Non-pigmented ciliary epithelial cell (primary cell): Measurements from ENCODE around the gene EDNRB.
"Not testable (repeated sequence)": the region's sequence is repeated elsewhere in the genome, so short reads cannot be mapped to it uniquely, and the experiment has no call there.

Source experiments
- DNase-seq: peaks from one replicate; pipeline ENCODE4 v3.0.0-alpha.2; 2010; ENCODE audit warnings: low read depth

Gene EDNRB

DNA sequence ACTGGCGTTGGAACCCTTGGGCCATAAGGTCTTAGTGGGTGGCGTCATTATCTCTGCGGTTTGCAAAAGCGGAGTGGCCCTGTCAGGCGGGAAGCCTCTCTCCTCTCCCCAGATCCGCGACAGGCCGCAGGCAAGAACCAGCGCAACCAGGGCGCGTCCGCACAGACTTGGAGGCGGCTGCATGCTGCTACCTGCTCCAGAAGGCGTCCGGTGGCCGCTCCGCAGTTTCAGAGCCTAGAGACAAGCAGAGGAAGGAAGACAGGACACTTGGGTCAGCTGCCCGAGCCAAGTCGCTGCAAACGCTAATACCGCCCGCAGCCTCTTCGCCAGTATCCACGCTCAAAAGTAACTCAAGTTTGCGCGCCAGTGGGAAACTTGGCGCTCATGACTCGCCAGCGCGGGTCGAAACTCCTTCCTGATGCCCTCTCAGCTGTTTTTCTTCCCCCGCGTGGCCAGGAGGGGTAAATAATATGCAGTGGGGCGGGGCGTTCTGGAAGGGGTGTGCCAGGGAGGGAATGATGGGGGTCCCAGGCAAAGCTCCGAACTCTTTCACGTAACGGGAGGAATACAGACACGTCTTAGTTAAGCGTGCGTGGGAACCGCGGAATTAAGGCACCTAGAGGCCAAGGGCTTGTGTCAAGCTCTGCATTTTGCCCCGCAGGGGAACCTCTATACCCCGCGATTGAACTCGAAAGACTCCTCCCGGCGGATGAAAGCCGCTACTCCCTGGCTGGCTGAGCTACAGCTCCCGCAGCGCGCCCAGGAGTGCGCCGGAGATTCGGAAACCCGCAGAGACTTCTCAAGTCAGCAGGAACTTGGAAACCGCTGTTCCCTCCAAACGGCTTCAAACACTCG lies at the start of gene EDNRB:
Gene EDNRB, minus strand, starts transcription at position 441 of the 855 bp plus-strand sequence. Its CDS starts 258 bp downstream, at position 183.
- DNase-seq = no peak

DNA sequence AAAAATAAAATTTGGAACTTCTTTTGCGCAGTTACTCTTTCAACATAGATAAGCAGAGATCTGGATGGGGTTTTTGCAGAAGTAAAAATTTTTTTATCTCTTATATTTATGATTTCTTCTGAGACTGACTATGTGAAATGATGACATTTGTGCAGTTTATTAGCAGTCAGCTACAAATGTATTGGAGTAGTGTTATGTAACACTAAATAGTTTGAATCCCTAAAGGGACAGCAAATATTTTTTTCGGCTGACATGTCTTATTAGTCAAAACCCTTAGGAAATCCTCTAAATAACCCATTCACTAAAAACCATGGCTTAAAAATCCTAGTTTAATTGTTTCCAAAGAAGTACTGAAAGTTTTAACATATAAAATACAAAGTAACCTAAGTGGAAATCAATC lies 48.0 kb upstream of the EDNRB start:
- DNase-seq = no peak

DNA sequence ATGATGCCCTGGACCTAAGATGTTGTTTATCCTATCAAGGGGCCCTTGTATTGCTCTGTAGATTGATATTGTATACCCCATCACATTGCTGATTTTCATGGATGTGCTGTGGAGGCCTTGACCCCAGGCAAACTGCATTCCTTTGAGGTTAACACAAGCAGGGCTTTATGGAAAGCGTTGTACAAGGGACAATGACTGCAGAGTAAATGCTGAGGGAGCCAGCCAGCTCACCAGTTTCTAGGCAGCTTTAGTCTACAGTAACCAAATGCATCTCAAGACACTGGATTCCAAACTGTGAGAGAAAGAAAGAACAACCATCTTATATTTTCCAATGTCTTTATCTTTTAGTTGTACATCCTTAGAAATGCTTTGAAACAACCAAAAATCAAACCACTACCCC lies 34.1 kb upstream of the EDNRB start:
- DNase-seq = no peak

DNA sequence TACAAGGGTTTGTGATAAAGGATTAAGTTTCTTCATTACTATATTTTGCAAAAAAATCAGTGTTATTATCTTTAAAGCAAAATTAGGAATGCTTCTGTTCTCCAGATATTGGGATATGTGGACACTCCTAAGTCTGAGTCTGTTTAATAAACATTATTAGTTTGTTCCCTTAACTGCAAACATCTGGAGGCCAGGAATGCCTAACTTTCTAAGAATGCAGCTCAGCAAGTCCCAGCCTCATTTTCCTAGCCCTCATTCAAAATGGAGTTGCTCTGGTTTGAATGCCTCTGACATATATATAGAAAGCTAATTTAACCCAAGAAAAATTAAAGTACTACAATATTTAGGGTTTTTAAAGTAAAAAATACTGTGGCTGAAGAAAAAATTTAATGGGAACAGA lies 33.6 kb upstream of the EDNRB start:
- no peak for DNase-seq

DNA sequence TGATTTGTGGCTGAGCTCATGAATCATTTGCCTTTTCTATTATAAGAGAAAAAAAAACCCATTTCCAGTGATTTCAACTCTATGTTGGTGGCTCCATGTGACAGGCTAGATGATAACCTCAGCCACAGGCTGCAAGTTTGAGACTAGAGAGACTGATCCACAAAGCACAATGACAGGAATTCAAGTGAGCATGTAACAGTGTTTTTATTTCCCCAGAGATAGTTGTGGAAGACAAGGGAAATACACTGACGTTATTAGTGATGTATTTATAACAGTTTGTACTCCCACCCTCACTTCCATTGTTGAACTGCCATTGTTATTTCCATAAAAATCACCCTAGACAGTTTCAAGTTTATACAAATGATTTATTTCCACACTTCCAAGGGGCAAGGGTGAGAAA lies 27.9 kb upstream of the EDNRB start:
- DNase-seq = no peak

DNA sequence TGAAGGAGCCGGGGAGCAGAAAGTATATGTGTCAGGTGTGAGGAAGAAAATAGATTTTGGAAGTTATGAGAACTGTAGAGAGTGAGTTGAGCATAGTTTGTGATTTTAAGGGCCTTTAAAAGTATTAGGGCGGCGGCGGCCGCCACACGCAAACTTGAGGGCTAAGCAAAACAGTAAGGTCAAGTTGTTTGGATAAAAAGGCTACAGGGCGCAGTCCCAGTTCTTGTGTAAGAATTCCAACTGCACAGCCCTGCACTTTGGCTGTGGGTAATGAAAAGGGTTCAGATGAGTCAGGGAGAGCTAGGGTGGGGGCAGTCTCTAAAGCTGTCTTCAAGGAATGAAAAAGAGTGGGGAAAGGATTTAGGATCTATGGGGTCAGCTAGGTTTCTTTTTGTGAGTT lies 16.4 kb upstream of the EDNRB start:
- not testable (repeated sequence) for DNase-seq

DNA sequence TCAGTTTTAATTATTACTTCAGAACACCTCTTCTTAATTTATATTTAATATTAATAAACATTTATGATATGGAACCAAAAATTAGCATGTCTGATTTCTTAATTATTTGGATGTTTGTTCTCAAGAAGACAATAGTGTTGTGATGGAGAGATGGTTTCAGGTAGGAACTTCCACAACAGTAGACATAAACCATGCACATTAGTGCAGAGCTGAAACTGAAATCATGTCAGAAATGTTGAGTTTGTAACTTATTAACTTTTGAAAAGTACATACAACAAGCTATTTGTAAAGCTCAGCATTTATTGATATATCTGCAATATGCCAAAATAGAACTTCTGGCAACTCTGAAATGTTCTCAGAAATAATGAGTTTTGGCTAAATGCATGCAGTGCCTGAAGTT lies 11.8 kb upstream of the EDNRB start:
- no peak for DNase-seq

DNA sequence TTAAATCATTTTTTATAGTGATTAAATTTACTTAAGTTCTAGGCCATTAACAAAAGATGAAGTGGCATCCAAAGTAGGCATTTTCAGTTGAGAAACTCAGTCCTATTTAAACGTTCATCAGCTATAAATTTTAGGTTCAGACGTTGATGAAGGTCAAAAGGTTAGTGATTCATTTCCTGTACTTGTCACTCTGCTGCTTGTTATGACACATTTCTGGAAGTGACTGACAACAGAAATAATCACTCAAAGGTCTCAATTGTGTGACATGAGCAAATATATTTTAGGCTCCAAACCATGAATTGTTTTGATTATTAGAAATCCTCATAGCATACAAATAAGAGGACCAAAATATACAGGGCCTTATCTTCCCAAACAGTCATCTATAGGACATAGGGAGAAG lies 10.3 kb upstream of the EDNRB start:
- no peak for DNase-seq

DNA sequence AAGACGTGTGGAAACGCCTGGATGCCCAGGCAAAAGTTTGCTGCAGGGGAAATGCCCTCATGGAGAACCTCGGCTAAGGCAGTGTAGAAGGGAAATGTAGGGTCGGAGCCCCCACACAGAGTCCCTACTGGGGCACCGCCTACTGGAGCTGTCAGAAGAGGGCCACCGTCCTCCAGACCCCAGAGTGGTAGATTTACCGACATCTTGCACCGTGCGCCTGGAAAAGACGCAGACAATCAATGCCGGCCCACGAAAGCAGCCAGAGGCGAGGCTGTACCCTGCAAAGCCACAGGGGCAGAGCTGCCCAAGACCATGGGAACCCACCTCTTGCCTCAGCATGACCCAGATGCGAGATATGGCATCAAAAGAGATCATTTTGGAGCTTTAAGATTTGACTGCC lies 7.0 kb upstream of the EDNRB start:
- no peak for DNase-seq

DNA sequence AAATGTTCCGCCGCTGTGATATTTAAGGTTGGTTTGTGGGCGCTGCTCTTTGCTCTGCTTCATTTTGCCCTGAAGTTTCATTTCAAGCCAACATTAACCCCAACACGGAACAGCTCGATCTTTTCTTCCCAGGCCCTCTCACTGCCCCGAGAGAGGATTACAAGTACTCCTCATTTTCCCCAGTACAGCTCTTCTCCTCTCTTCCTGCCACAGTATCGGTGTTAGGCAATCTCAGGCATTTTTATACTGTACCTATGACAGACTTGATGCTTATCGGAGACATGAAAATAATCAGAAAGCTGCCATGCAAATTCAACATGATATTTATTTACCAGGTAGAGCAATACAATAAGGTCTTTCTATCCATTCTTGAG lies 1.3 kb upstream of the EDNRB start:
- no peak for DNase-seq

DNA sequence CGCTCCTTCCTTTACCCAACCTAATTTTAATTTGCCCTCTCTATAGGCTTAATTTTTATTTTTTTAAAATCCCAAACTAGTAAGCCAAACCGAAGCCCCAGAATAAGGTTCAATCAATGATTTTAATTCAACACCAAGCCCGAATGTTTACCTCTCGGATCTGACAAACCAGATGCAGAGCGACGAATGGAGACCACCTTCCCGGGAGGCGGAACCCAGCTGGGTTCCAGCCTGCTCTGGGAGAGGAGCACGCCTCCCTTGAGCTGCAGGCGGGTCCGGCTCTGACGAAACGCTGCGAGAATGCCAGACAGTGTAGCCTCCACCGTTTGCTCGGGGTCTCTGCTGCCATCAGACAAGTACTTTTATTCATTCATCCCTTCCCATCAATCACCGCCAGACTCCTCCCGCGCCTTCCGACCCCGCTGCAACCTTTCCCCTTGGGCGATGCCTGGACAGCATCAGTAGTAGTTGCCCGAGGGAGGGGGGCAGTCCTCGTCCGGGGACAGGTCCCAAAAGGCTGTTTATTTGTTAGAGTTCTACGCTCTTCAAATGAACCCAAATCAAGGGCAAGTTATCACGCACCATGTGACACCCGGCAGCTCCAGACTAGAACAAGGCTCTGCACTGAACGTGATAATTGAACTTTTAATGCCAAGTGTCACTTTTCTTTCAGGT lies 752 bp upstream of the EDNRB start:
- DNase-seq = no peak

DNA sequence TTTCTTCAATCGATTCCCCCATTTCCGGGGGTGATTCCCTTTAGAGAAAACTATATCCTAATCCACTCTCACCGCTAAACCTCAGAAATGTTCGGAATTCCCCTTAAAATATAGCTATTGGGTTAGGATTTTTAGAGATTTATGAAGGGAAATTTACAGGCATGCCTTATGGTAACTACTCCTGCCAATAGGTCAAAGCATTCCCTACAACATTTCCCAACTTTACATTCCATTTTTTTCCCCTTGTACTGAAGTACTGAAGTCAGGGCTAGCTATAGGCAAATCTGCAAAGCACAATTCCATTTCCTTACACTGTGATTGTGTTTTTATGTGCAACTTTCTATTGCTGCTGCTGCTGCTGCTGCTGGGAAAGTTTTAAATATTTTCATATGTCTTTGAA lies 2.1 kb downstream of the EDNRB start:
- DNase-seq = no peak

DNA sequence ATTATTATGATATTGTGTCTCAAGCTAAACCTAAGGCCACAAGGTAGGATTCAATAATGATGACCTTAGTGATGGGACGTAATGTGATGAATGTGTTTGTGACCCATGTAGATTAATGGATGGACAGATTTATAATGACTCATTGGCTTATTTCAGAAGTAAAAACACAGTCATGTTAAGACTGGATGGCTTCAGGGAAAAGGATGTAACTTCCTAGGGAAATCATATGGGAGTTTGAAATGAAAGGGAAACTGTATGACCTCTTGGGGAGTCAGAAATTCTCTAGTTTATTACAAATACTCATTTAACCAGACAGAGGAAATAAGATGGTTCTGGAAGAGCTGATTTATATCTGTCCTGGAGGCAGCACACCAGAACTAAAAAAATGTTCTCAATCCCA lies 2.9 kb downstream of the EDNRB start:
- DNase-seq = no peak

DNA sequence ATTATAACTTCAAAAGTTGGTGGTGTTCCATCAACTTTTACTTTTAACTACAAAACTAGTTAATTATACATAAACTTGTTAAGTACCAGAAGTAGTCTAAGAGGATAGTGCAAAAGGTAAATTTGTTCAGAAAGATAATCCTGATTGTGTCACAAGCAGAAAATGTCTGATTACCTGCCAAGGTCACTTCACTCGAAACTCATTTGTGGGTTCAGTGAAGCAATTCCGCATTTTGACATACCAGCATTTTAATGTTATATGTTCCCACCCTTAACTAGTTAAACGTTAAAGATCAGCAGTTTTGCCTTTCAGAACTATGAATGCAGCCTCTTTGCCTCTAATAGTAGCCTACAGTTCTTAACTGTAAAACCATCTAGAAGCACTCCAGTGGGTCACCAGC lies 5.6 kb downstream of the EDNRB start:
- no peak for DNase-seq

DNA sequence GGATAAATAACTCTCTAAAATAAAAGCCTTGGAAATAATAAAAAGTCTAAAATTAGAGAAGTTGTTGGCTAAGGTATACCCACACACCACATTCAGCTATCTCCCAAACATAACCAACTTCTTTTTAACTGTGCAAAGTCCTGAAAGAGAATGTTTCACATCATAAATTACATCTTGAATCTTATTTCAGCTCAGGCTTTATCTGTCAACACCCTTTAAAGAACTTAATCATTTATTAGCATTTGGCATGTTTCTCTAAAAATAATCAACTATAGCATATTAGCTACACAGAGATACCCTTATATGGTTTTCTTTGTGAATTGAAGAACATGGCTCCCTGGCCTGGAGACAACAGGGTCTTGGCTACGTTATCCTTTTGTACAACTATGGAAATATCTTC lies 6.9 kb downstream of the EDNRB start:
- no peak for DNase-seq

DNA sequence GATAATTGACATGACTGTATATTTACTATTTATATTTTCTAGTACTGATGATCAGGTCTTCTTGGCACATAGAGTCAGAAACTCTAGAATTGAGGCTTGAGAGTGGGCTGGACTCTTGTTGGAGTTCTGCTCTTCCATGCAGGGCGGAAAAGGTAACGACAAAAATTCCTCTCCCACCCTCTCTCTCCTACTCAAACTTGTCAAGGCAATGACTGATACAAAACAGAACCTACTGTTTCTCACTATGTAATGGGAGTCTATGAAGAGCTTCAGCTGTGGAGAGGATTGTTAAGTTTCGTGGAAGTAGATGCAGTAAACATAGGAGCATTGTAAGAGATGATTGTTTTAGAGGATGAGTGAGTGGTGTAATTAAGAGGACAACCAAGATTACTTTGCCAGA lies 8.8 kb downstream of the EDNRB start:
- DNase-seq = no peak

DNA sequence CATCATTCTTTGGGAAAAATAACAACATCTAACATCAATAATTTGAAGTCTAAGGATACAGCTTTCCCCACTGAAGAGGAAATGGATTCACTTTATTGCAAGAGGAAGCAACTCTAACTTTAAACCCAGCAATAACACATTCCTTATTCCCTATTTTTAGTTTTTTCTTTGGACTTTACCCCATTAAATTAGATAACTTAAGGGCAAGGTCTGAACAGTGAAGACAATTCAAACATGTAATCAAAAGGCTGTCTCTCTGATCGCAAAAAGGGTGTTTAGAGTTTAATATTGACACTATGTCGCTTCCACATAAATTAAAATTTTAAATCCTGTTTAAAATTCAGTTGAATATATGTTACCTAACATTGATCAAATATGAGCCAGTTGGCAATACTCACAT lies 10.1 kb downstream of the EDNRB start:
- DNase-seq = no peak

DNA sequence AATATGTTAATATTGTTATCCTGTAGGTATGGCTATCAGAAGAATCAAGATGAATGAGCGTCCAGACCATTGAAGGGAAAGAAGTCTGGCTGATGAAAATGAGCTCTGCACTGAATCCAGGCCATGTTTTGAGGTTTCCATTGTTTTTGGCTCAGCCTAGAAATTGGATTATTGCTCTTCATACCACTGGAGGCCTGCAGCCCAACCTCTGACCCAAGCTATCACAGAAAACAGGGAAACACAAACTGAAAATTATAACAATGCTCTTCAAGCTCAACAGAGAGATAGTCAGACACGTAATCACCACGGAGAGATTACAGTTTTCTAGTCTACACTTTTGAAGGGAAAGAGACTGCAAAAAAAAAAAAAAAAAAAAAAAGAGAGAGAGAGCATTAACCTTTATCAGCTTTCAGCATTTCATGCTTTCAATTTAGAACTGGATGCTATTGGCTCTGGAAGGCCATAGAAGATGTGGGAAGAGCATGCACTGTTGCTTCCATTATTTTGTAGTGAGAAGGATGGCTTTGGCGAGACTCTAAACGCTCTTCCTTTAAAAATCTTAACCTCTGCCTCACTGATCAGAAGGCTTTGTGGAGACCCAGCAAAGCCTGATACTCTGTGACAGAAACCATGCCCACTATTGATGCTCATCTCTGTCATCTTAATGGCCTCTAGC lies 10.8 kb downstream of the EDNRB start:
- DNase-seq = no peak

DNA sequence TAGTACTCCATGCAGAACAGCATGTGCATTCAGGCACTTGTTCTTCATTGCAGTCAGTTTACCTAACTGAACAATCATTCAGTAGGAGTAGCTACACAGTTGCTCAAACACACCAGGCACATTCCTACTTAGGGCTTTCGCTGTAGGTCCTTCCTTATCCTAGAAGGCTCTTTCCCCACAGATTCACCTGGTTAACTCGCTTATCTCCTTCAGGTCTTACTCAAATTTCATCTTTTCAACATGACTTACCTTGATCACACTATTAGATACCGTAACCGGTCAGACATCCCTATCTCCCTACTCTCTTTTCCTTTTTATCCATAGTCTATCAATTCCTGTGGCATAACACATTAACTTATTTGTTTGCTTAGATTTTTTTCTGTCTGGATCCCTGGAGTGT lies 14.6 kb downstream of the EDNRB start:
- DNase-seq = no peak

DNA sequence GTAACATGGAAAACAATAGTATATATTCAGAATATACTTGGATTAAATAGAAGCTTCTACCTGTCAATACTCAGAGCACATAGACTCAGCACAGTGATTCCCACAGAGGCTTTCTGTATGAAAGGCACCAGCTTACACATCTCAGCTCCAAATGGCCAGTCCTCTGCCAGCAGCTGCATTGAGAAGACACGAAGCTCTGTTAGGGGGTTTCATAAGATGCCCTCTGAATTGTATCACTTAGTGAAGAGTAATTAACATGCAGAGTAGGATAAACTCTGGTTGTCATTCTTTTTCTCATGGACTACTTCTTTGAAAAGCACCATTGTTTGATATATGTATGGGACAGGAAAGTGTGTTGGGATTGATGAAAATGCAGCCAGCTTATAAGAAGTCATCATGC lies 15.2 kb downstream of the EDNRB start:
- no peak for DNase-seq

DNA sequence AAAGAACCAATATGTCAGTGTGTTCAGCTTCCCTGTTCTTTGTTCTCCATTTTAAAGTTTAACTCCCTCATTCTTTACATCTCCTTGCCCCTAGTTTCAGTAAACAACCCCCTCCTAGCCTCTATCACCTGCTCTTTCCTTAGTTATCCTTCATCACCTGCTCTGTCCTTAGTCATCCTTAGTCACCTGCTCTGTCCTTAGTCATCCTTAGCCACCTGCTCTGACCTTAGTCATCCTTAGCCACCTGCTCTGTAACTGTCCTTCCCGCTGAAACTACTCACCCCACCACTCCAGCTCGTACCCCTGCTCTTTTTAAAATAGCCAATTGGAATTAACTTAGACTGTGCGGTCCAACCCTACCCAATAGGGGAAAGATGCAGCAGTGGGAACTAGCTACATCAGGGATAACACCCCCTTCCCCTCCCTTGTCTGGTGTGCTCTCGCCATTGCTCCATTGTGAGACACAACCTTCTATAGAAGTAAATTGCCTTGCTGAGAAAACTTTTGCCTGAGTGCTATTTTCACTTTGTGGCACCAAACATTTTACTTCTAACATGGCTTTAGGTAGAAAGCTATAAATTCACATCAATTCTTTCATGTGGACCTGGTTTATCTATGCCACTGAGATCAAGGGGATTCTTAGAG lies 16.2 kb downstream of the EDNRB start:
- no peak for DNase-seq

DNA sequence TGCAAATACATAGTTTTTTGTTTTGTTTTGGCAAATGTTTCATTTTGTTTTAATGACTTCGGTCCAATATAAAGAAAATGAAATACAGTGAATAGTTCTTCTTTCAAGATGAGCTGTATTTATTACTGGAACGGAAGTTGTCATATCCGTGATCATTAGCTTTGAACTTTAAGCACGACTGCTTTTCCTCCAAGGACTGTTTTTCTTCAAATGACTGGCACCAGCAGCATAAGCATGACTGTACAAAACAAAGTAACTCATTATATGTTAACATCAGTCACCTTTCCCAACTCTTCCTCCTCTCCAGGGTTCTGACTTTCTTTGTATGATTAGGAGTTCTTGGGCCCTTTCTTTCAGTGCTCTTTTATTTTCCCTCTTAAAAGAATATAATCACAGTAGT lies 20.5 kb downstream of the EDNRB start:
- DNase-seq = no peak

DNA sequence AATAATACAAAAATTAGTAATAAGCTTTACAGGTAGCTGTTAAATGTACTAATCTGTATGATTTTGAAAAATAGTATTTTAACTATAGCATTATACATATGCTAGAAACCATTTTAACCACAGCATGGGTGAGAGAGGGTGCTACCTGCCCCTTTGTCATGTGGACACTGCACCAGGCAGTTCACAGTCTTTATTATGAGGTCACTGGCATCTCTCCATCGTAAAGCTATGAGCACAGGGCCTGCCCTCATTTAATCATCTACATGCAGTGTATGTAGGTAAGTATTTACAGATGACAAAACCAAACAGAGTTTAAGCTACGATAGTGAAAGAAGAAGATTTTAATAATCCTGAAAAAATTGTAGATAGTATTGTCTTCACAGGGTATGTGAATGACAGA lies 21.7 kb downstream of the EDNRB start:
- no peak for DNase-seq
